ENCODE measurements around the gene GALNTL6. TPM values are rescaled to one million over a fixed set of nuclear protein-coding genes. Genes with fewer than 3 reads are reported as not detected.

The GALNTL6 gene
- total and polyA plus RNA-seq, 2 donors from 2014 or later = 0.60 TPM; not detected in 1

DNA sequence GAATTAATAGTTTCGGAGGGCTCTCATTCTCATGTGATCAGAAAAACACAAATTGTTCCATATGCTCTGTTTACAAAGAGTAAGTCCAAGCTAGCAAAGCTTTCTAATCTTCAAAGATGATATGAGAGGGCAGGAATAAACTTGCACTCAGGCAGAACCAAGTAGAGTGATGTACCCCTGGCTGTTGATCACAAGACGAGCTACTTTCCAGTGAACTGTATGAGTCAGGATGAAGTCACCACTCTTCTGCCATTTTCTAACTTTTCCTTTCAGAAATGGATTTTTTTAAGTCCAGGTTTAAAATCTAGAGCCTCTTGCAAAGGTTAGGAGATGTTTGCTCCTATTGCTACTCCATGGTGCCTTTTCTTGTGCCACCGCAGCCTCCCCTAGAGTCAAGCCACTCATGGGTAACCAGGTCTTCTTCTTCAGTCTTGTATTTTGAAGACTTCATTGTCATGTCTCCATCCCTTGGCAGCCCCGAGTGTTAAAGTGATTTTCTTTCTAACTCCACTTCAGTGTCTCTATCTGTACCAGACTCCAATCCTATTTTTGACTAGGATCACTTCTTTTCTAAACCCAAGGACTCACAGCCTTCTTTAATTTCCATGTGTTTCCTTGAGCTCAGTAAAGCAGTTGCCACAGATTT is 1183.5 kb downstream of the GALNTL6 start:
- H3K36me3 ChIP-seq (ENCODE audit: control insufficient read depth in 2 of 3, insufficient read depth in 3 of 3, low read length in 3 of 3) = no peaks in the 10 kb centered on the region
- H3K9me3 ChIP-seq (ENCODE audit: control insufficient read depth in 2 of 3, insufficient read depth in 1 of 3, low read length in 3 of 3) = no peaks in the 10 kb centered on the region
- H3K4me3 ChIP-seq (ENCODE audit: low read length in 3 of 3) = no peak overlapping the region
- TF ChIP-seq, protein P1, sequence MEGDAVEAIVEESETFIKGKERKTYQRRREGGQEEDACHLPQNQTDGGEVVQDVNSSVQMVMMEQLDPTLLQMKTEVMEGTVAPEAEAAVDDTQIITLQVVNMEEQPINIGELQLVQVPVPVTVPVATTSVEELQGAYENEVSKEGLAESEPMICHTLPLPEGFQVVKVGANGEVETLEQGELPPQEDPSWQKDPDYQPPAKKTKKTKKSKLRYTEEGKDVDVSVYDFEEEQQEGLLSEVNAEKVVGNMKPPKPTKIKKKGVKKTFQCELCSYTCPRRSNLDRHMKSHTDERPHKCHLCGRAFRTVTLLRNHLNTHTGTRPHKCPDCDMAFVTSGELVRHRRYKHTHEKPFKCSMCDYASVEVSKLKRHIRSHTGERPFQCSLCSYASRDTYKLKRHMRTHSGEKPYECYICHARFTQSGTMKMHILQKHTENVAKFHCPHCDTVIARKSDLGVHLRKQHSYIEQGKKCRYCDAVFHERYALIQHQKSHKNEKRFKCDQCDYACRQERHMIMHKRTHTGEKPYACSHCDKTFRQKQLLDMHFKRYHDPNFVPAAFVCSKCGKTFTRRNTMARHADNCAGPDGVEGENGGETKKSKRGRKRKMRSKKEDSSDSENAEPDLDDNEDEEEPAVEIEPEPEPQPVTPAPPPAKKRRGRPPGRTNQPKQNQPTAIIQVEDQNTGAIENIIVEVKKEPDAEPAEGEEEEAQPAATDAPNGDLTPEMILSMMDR (IDR thresholded peaks at IDR 0.05; ENCODE audit: borderline replicate concordance, extremely low read depth, insufficient read depth) = no peak
- FAIRE-seq (no peak), DNase-seq (no peak)
- intact Hi-C loops (cut with DNase I) = no loop called here
- H3K27ac ChIP-seq (ENCODE audit: low read depth in 2 of 2, low read length in 2 of 2) = no peak overlapping the region
- H3K4me1 ChIP-seq (ENCODE audit: control insufficient read depth in 2 of 3, insufficient read depth in 2 of 3, low read depth in 1 of 3, low read length in 3 of 3) = no peaks in the 10 kb centered on the region
- H3K9ac ChIP-seq (ENCODE audit: low read length in 3 of 3) = no peak overlapping the region
- H3K27me3 ChIP-seq (ENCODE audit: control insufficient read depth, insufficient read depth, low read length) = no peaks in the 10 kb centered on the region

DNA sequence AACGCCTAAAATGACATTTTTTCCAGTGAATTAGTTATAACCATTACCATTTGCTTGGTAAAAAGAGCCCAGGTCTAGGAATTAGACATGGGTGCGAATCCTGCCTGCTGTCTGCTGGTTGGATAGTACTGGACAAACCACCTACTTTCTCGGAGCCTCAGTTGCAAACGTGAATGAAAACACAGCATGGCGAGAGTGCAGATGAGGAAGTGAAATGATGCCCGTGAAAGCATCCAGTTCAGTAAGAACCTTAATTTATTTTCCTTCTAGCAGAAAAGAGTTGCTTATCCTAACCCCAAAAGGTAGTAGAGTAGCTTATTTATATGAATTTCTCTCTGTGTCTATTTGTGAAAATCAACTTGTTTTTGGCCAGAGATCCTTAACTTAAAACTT is 1184.0 kb downstream of the GALNTL6 start:
- DNase-seq (no peak), FAIRE-seq (no peak)
- H3K27me3 ChIP-seq (ENCODE audit: control insufficient read depth, insufficient read depth, low read length) = no peaks in the 10 kb centered on the region
- H3K4me3 ChIP-seq (ENCODE audit: low read length in 3 of 3) = no peak overlapping the region
- no peaks in the 10 kb centered on the region for H3K36me3 ChIP-seq (ENCODE audit: control insufficient read depth in 2 of 3, insufficient read depth in 3 of 3, low read length in 3 of 3)
- H3K9ac ChIP-seq (ENCODE audit: low read length in 3 of 3) = no peak overlapping the region
- intact Hi-C loops (cut with DNase I) = no loop called here
- H3K4me1 ChIP-seq (ENCODE audit: control insufficient read depth in 2 of 3, insufficient read depth in 2 of 3, low read depth in 1 of 3, low read length in 3 of 3) = no peaks in the 10 kb centered on the region
- TF ChIP-seq, protein P1 (IDR thresholded peaks at IDR 0.05; ENCODE audit: borderline replicate concordance, extremely low read depth, insufficient read depth) = no peak
- no peaks in the 10 kb centered on the region for H3K9me3 ChIP-seq (ENCODE audit: control insufficient read depth in 2 of 3, insufficient read depth in 1 of 3, low read length in 3 of 3)
- H3K27ac ChIP-seq (ENCODE audit: low read depth in 2 of 2, low read length in 2 of 2) = no peak overlapping the region

DNA sequence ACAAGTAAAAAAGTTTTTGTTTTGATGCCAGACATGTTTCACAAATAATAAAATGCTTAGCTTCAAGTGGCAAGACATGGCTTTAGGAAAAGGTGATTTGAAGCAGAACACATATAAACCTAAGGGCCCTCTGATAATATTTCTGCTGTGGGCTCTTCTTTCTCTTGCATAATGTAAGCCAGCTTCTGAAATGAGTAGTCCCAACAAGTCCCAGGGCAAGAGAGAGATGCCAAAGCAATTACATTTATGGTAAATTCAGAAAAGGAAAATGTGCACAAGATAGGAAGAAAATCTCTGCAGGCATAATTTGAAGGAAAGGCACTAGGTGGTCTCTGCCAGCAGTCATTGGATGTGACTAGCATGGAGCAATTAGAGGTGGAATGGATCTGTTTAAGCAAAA is 1184.7 kb downstream of the GALNTL6 start:
- H3K9me3 ChIP-seq (ENCODE audit: control insufficient read depth in 2 of 3, insufficient read depth in 1 of 3, low read length in 3 of 3) = no peaks in the 10 kb centered on the region
- no peaks in the 10 kb centered on the region for H3K27me3 ChIP-seq (ENCODE audit: control insufficient read depth, insufficient read depth, low read length)
- no peak overlapping the region for H3K27ac ChIP-seq (ENCODE audit: low read depth in 2 of 2, low read length in 2 of 2)
- no peak overlapping the region for H3K4me3 ChIP-seq (ENCODE audit: low read length in 3 of 3)
- DNase-seq = no peak
- no peak overlapping the region for H3K9ac ChIP-seq (ENCODE audit: low read length in 3 of 3)
- H3K36me3 ChIP-seq (ENCODE audit: control insufficient read depth in 2 of 3, insufficient read depth in 3 of 3, low read length in 3 of 3) = no peaks in the 10 kb centered on the region
- TF ChIP-seq, protein P1 (IDR thresholded peaks at IDR 0.05; ENCODE audit: borderline replicate concordance, extremely low read depth, insufficient read depth) = no peak
- intact Hi-C loops (cut with DNase I) = no loop called here
- H3K4me1 ChIP-seq (ENCODE audit: control insufficient read depth in 2 of 3, insufficient read depth in 2 of 3, low read depth in 1 of 3, low read length in 3 of 3) = no peaks in the 10 kb centered on the region
- FAIRE-seq = no peak

All from kidney (tissue), 14 donors.